ENCODE results near the gene TPRN.

TPRN gene

GRCh38 chr9:137236238-137236935 is 35.8 kb upstream of the TPRN start:
- peak; percentile 76 for DNase-seq (ENCODE audit: low read depth, low spot score)

- no peak for DNase-seq (ENCODE audit: low read depth, low spot score)
These were observed 35.1 kb upstream of the TPRN start for GRCh38 chr9:137235424-137236237.

GRCh38 chr9:137234758-137235423 is 34.4 kb upstream of the TPRN start:
- no peak for DNase-seq (ENCODE audit: low read depth, low spot score)

- no peak for DNase-seq (ENCODE audit: low read depth, low spot score)
These were observed 33.6 kb upstream of the TPRN start for GRCh38 chr9:137234055-137234697.

- DNase-seq (ENCODE audit: low read depth, low spot score), result no peak
These were observed 32.8 kb upstream of the TPRN start for GRCh38 chr9:137233143-137233980.

- no peak for DNase-seq (ENCODE audit: low read depth, low spot score)
These were observed 32.0 kb upstream of the TPRN start for GRCh38 chr9:137232510-137232909.

GRCh38 chr9:137232101-137232500 is 31.6 kb upstream of the TPRN start:
- DNase-seq (ENCODE audit: low read depth, low spot score), result no peak

GRCh38 chr9:137231372-137232039 is 31.0 kb upstream of the TPRN start:
- no peak for DNase-seq (ENCODE audit: low read depth, low spot score)

- DNase-seq (ENCODE audit: low read depth, low spot score), result no peak
These were observed 30.3 kb upstream of the TPRN start, which contains the start of gene SLC34A3 for GRCh38 chr9:137230705-137231371. Gene SLC34A3, plus strand, starts transcription at chr9:137230901. Its CDS starts 802 bp downstream, at chr9:137231703.

GRCh38 chr9:137229903-137230704 is 29.6 kb upstream of the TPRN start:
- DNase-seq (ENCODE audit: low read depth, low spot score), result no peak

GRCh38 chr9:137228968-137229896 is 28.7 kb upstream of the TPRN start:
- no peak for DNase-seq (ENCODE audit: low read depth, low spot score)

- no peak for DNase-seq (ENCODE audit: low read depth, low spot score)
These were observed 28.0 kb upstream of the TPRN start for GRCh38 chr9:137228506-137228967.

- no peak for DNase-seq (ENCODE audit: low read depth, low spot score)
These were observed 27.4 kb upstream of the TPRN start for GRCh38 chr9:137227853-137228505.

- DNase-seq (ENCODE audit: low read depth, low spot score), result peak; percentile 66
These were observed 26.7 kb upstream of the TPRN start, which contains the start of gene RNF224 for GRCh38 chr9:137227054-137227852. Gene RNF224, plus strand, starts transcription at chr9:137227502. Its CDS starts 834 bp downstream, at chr9:137228336.

GRCh38 chr9:137226338-137227053 is 26.0 kb upstream of the TPRN start:
- no peak for DNase-seq (ENCODE audit: low read depth, low spot score)

All from activated CD4-positive, CD25-positive, alpha-beta regulatory T cell treated with anti-CD3 and anti-CD28 coated beads, Interleukin-2, amount 50 U/mL, for 16 hours (primary cell).